GM18951 (cell line): ENCODE data around the gene LIMD2.

Experiments
- POLR2A ChIP-seq: IDR thresholded peaks from 4 replicates; pipeline ENCODE4 v1.6.1; 2011; ENCODE audit warnings: mild to moderate bottlenecking; ENCODE audit not compliant: insufficient read length, insufficient read depth; ENCODE audit errors: extremely low read depth
- in situ Hi-C: fragments of 300-500 bp; cut with MboI; formaldehyde crosslinking; loops from one replicate; pipeline ENCODE4 v1.12.0; 2022; ENCODE audit warnings: low sequenced_read_pairs, mixed read lengths, inconsistent platforms; ENCODE audit not compliant: unreplicated experiment

LIMD2 gene

DNA sequence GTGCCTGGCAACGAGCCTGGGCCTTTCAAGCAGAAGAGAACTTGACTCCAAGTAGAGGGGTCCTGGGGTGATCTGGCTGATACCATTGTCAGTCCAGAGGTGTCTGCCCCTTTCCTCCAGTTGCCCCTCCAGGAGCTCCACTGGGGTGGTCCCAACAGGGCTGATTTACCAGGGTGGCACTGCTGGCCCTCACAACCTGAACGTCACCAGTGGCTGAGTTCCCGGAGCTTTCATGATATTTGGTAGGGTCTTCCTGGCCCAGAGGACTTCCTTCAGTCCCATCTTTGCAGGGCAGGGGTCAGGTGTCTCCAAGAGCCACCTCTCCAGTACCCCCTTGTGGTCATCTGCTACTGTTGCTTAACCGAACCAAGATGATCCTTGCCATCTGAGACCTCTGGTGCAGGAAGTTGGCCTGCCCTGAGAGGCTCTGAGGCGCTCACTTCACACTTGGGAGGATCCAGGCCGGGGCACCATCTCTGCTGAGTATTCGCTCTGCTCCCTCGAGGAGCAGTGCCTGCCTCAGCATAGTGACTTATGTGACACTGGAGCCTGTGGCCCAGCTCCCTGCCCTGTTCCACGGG lies 3.5 kb downstream of the LIMD2 start:
- in situ Hi-C loops = no loop called here
- no peak for TF ChIP-seq POLR2A

- in situ Hi-C loops = no loop called here
- no peak for TF ChIP-seq POLR2A
Measured at GRCh38 chr17:63695889-63696288, 4.0 kb downstream of the LIMD2 start.

GRCh38 chr17:63694950-63695773 lies 4.8 kb downstream of the LIMD2 start:
- in situ Hi-C loops = no loop called here
- TF ChIP-seq POLR2A = peak; percentile 48

- TF ChIP-seq POLR2A = no peak
- in situ Hi-C loops = no loop called here
Measured at GRCh38 chr17:63694229-63694949, 5.5 kb downstream of the LIMD2 start.

- no peak for TF ChIP-seq POLR2A
- in situ Hi-C loops = no loop called here
Measured at GRCh38 chr17:63693411-63694113, 6.4 kb downstream of the LIMD2 start.

GRCh38 chr17:63692195-63692816 lies 7.6 kb downstream of the LIMD2 start:
- in situ Hi-C loops = no loop called here
- TF ChIP-seq POLR2A = no peak

DNA sequence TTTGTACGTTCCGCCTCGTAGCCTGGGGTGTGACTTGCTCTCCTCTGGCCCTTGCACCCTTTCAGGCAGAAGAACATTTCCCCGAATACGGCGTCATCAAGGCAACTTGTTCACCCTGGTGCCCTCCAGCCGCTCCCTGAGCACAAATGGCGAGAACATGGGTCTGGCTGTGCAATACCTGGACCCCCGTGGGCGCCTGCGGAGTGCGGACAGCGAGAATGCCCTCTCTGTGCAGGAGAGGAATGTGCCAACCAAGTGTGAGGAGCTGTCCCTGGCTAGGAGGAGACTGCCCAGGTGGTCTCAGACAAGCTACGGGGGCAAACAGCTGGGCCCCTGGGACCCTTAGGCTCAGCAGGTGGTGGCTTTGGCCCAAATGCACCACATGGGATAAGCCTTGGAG lies 10.4 kb downstream of the LIMD2 start:
- in situ Hi-C loops = no loop called here
- no peak for TF ChIP-seq POLR2A

- no peak for TF ChIP-seq POLR2A
- in situ Hi-C loops = no loop called here
Measured at GRCh38 chr17:63688396-63689020, 11.4 kb downstream of the LIMD2 start.

GRCh38 chr17:63686138-63686685 lies 13.7 kb downstream of the LIMD2 start:
- in situ Hi-C loops = no loop called here
- no peak for TF ChIP-seq POLR2A

DNA sequence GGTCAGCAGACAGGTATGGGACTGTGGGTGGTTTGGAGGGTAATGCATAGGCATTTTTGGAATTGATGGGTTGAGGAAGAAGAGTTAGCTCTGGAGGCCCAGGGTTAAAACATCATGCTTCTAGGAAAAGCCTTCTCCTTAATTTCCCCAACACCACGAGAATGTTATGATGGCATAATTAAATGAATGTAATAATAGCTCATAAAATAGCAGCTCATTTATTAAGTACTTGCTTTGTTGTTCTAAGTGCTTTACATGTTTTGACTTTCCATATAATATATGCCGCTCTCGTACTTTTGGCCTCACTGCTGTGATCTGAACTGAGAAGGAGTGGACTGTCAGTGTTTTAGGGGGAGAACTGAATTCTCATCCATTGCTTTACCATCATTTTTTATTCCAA lies 14.3 kb downstream of the LIMD2 start:
- TF ChIP-seq POLR2A = no peak
- in situ Hi-C loops = no loop called here

- in situ Hi-C loops = no loop called here
- TF ChIP-seq POLR2A = no peak
Measured at GRCh38 chr17:63685041-63685440, 14.9 kb downstream of the LIMD2 start.

GRCh38 chr17:63682981-63683380 lies 16.9 kb downstream of the LIMD2 start:
- no peak for TF ChIP-seq POLR2A
- in situ Hi-C loops = no loop called here
